ENCODE data around the gene ABHD12B. TPM values are rescaled to one million over a fixed set of nuclear protein-coding genes. Genes with fewer than 3 reads are reported as not detected.

The ABHD12B gene
- polyA plus RNA-seq, 1 of the 3 experiments (the other 2 are of a cell fraction) = not detected

DNA sequence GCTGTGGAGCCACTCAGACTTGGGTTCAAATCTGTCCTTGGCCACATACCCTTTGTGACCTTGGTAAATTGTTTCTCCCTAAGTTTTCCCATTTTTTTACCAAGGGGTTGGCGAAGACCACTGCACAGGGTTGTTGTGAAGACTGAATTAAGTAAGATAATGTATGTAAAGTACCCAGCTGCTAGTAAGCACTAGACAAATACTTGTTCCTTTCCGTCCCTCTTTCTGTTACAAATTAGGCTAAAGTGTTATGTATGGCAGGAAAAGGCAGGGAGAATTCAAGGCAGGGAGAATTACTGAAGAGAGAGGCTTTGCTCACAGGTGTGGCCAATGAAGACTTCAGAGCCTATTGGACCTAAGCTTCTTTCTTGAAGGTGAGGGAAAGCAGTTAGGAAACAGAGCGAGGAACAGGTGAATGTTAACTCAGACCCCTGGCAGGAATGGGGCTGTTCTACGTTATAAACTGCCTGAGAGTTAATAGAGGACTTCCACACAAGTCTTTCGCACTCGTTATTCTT, 25.9 kb downstream of the ABHD12B start:
- Histone ChIP-seq H3K79me2 (ENCODE audit: insufficient read depth) (no peaks in the 10 kb centered on the region), H3K36me3 (replicated peaks in 1 of 2; ENCODE audit: control insufficient read depth in 1 of 2, insufficient read depth in 2 of 2, low read length in 1 of 2) (no peaks in the 10 kb centered on the region), H3F3A (replicated peaks; ENCODE audit: insufficient read depth) (no peaks in the 10 kb centered on the region), H3K27me3 (ENCODE audit: insufficient read depth) (no peaks in the 10 kb centered on the region), H3K4me3 (ENCODE audit: low read depth in 2 of 2, low read length in 1 of 2) (no peak overlapping the region), H4K20me1 (ENCODE audit: insufficient read depth) (no peaks in the 10 kb centered on the region), H3K9ac (no peak overlapping the region), H3K27ac (ENCODE audit: low read depth in 2 of 2, low read length in 1 of 2) (no peak overlapping the region), H3K9me3 (no peaks in the 10 kb centered on the region), H2AFZ (ENCODE audit: low read depth) (no peak overlapping the region), H3K4me1 (ENCODE audit: control insufficient read depth in 1 of 2, insufficient read depth in 2 of 2, low read depth in 1 of 2, low read length in 1 of 2) (no peaks in the 10 kb centered on the region), H3K9me2 (no peaks in the 10 kb centered on the region), H3K4me2 (no peak overlapping the region)
- no peak for DNase-seq
- ChIA-PET CTCF (no interaction called here), POLR2A (no interaction called here)
- whole genome bisulfite sequencing (ENCODE audit: low lambda C conversion rate) = 97% methylated on average over 6 of the region's 6 CpGs
- TF ChIP-seq RCOR1 (IDR thresholded peaks at IDR 0.05; ENCODE audit: low read length) (no peak), FOXM1 (IDR thresholded peaks at IDR 0.05; ENCODE audit: low read depth) (no peak), SMC3 (IDR thresholded peaks at IDR 0.05; ENCODE audit: low read depth, low read length) (no peak), SIN3A (IDR thresholded peaks at IDR 0.05; ENCODE audit: borderline replicate concordance, low read depth, low read length) (no peak), NFIC (IDR thresholded peaks at IDR 0.05; ENCODE audit: borderline replicate concordance) (no peak), FOXJ3 (CRISPR knock-in tag; IDR thresholded peaks at IDR 0.05) (no peak), TEAD4 (IDR thresholded peaks at IDR 0.05; ENCODE audit: borderline replicate concordance, insufficient read depth) (no peak), TAF1 (IDR thresholded peaks at IDR 0.05; ENCODE audit: borderline replicate concordance, low read depth, low read length) (no peak), CTCF (IDR thresholded peaks at IDR 0.05) (no peak), MEF2A (IDR thresholded peaks at IDR 0.05; ENCODE audit: borderline replicate concordance, low read depth) (no peak), MXI1 (IDR thresholded peaks at IDR 0.05; ENCODE audit: low read depth, low read length) (no peak), YY1 (IDR thresholded peaks at IDR 0.05; ENCODE audit: low read depth) (no peak), ZBTB33 (IDR thresholded peaks at IDR 0.05; ENCODE audit: borderline replicate concordance, low read depth) (no peak), RAD21 (IDR thresholded peaks at IDR 0.05; ENCODE audit: low read length) (no peak)
- TF ChIP-seq, protein P1, sequence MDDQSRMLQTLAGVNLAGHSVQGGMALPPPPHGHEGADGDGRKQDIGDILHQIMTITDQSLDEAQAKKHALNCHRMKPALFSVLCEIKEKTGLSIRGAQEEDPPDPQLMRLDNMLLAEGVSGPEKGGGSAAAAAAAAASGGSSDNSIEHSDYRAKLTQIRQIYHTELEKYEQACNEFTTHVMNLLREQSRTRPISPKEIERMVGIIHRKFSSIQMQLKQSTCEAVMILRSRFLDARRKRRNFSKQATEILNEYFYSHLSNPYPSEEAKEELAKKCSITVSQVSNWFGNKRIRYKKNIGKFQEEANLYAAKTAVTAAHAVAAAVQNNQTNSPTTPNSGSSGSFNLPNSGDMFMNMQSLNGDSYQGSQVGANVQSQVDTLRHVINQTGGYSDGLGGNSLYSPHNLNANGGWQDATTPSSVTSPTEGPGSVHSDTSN (IDR thresholded peaks at IDR 0.05) = no peak
- TF ChIP-seq, protein P2, sequence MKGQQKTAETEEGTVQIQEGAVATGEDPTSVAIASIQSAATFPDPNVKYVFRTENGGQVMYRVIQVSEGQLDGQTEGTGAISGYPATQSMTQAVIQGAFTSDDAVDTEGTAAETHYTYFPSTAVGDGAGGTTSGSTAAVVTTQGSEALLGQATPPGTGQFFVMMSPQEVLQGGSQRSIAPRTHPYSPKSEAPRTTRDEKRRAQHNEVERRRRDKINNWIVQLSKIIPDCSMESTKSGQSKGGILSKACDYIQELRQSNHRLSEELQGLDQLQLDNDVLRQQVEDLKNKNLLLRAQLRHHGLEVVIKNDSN (IDR thresholded peaks at IDR 0.05; ENCODE audit: borderline replicate concordance, low read depth) = no peak
